Glutamatergic neuron (in vitro differentiated cells): ENCODE measurements around the gene CPEB4. TPM values are rescaled to one million over a fixed set of nuclear protein-coding genes. Genes with fewer than 3 reads are reported as not detected.

ENCODE experiments used
- DNase-seq: peaks from one replicate; pipeline ENCODE4 v3.0.0; 2022
- H3K27ac Mint-ChIP-seq: one replicate; pipeline ENCODE4 v1.8.0; 2020; ENCODE audit warnings: mild to moderate bottlenecking, mixed read lengths, inconsistent platforms; ENCODE audit not compliant: unreplicated experiment
- H3K27me3 Mint-ChIP-seq: one replicate; pipeline ENCODE4 v1.8.0; 2020; ENCODE audit warnings: mild to moderate bottlenecking, moderate library complexity, mixed read lengths, inconsistent platforms; ENCODE audit not compliant: unreplicated experiment
- H3K36me3 Mint-ChIP-seq: one replicate; pipeline ENCODE4 v1.8.0; 2020; ENCODE audit warnings: mild to moderate bottlenecking, mixed read lengths, inconsistent platforms; ENCODE audit not compliant: unreplicated experiment
- H3K4me1 Mint-ChIP-seq: one replicate; pipeline ENCODE4 v1.8.0; 2020; ENCODE audit warnings: mild to moderate bottlenecking, low read depth, mixed read lengths, inconsistent platforms; ENCODE audit not compliant: unreplicated experiment
- H3K4me3 Mint-ChIP-seq: one replicate; pipeline ENCODE4 v1.8.0; 2020; ENCODE audit warnings: mild to moderate bottlenecking, mixed read lengths, inconsistent platforms; ENCODE audit not compliant: unreplicated experiment
- H3K9me3 Mint-ChIP-seq: one replicate; pipeline ENCODE4 v1.8.0; 2020; ENCODE audit warnings: mild to moderate bottlenecking, moderate library complexity, mixed read lengths, inconsistent platforms; ENCODE audit not compliant: unreplicated experiment
- total RNA-seq: library from RNA; stranded (reverse); fragmentation: NEBNext Ultra II Directional; extraction: Animal tissue kit (Norgen Biotek cat#: 25700); gene quantifications from one replicate; pipeline ENCODE4 v1.2.1, GENCODE V29; 2021; ENCODE audit not compliant: unreplicated experiment
- TF ChIP-seq, protein P1 (sequence below): fragments of 200-600 bp; sonication (generic); IDR thresholded peaks from one replicate; pipeline ENCODE4 v1.5.0; 2021; ENCODE audit not compliant: partially characterized antibody, unreplicated experiment

The CPEB4 gene
- total RNA-seq, 1 donor from 2014 or later, result 104 TPM

DNA sequence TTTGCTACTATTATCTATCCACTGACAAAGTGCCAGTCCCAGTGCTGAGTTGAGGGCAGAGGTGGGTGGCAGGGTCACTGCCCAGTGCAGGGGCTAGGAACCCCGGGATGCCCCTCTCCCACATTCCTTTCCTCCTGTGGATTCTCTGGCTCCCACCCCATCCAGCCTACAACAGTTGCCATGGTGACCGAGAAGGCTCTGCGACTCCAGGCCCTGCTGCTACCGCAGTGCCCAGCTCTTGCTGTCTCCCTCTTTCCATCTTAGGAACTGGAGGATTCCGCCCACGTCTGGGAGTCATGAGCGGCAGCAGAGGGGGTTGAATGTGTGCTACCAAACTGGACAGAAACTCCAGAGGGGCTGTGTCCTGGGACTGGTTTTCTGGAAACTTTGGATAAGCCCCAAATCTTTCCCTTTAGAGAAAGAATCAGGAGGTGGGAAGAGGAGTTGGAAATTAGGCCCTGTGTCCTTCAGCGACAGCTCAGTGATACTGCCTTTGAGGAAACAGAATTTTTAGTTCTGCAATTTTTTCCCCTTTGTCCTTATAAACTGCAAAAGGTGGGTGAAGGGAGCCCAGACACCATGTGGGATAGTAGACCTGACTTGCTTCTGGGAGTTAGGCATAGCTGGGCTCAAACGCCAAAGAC lies 80.1 kb downstream of the CPEB4 start:
- no peak overlapping the region for H3K4me3 Mint-ChIP-seq
- TF ChIP-seq, protein P1, sequence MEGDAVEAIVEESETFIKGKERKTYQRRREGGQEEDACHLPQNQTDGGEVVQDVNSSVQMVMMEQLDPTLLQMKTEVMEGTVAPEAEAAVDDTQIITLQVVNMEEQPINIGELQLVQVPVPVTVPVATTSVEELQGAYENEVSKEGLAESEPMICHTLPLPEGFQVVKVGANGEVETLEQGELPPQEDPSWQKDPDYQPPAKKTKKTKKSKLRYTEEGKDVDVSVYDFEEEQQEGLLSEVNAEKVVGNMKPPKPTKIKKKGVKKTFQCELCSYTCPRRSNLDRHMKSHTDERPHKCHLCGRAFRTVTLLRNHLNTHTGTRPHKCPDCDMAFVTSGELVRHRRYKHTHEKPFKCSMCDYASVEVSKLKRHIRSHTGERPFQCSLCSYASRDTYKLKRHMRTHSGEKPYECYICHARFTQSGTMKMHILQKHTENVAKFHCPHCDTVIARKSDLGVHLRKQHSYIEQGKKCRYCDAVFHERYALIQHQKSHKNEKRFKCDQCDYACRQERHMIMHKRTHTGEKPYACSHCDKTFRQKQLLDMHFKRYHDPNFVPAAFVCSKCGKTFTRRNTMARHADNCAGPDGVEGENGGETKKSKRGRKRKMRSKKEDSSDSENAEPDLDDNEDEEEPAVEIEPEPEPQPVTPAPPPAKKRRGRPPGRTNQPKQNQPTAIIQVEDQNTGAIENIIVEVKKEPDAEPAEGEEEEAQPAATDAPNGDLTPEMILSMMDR, result no peak
- H3K36me3 Mint-ChIP-seq, result no peaks in the 10 kb centered on the region
- peak; percentile 55 for DNase-seq
- H3K4me1 Mint-ChIP-seq, result peaks cover 46% of the 10 kb centered on the region
- peaks cover 8% of the 10 kb centered on the region for H3K27me3 Mint-ChIP-seq
- peak overlapping the region; percentile 33 for H3K27ac Mint-ChIP-seq
- H3K9me3 Mint-ChIP-seq, result peaks cover 9% of the 10 kb centered on the region

DNA sequence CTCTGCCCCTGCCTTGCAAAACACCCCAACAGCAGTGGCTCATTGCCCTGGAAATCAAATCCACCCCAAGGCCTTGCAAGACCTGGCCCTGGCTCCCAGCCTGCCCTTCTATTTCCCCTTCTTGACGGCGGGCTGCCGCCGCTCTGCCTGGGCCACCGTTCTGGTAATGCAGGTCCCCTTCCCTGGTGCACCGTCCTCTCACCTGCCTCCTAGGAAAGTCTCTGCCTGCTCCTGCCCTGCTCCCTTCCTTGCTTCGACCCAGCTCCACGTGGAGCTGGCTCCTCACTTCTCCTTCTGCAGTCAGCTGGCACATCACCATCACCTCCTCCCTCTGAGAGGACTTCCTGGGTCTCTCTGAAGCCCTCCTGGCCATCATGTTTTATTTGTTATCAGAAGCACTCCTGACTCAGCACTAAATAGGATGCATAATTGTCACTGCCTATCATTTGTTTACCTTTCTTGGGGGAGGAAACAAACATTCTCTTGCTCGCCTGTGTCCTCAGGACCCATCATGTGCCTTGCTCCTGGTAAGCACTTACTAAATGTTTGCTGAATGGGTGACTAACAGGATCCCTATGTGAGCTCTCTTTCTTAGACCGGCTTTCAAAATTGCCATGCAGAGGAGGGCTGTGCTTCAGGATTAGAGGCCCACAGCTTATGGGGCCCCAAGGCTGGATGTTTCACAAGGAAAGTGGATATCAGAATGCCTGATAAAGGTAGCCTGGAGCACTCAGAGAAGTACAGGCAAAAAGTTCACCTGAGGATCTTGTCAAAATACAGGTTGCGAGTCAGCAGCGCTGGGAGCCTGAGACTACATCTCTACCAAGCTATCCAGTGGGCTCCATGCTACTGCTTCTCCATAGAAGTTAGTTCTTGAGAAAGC lies 81.3 kb downstream of the CPEB4 start:
- DNase-seq, result no peak
- Mint-ChIP-seq H3K36me3 (no peaks in the 10 kb centered on the region), H3K4me1 (peaks cover 51% of the 10 kb centered on the region), H3K4me3 (peak overlapping the region; percentile 51), H3K9me3 (peaks cover 10% of the 10 kb centered on the region), H3K27me3 (peaks cover 8% of the 10 kb centered on the region), H3K27ac (peak overlapping the region; percentile 53)
- TF ChIP-seq, protein P1, result no peak

DNA sequence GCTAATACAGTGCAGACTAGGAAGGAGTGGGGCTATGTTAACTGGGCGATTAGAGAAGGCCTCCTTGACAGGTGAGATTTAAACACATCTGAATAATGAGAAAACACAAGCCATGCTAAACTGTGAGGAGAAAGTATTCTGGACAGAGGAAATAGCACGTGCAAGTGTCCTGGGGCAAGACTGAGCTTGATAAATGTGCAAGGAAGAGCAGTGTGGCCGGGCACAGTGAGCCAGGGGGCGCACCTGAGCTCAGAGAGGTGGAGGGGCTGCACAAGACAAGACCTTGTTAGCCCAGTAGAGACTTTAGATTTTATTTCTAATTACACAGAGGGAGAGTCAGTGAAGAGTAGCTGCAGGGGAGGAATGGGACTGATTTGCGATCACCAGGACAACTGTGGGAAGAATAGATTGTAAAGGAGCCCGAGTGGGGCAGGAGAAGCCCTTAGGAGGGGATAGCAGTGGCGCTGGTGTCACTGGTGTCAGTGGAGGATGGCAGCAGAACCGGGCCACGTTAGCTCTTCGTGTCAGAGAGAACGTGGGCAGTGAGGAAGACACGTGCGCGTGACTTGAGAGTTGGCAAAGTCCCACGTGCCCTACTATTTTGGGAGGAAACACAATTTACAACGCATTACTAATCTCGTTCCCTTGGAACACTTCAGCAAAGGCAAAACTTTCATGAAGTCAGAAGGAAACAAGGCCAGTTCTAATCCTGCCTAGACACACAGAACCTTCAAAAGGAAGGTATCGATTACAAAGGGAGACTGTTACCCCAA lies 82.9 kb downstream of the CPEB4 start:
- H3K27ac Mint-ChIP-seq, result peak overlapping the region; percentile 56
- no peak for DNase-seq
- H3K27me3 Mint-ChIP-seq, result peaks cover 5% of the 10 kb centered on the region
- peak overlapping the region; percentile 32 for H3K4me3 Mint-ChIP-seq
- H3K9me3 Mint-ChIP-seq, result peaks cover 11% of the 10 kb centered on the region
- TF ChIP-seq, protein P1, result peak; percentile 15
- peaks cover 51% of the 10 kb centered on the region for H3K4me1 Mint-ChIP-seq
- no peaks in the 10 kb centered on the region for H3K36me3 Mint-ChIP-seq

DNA sequence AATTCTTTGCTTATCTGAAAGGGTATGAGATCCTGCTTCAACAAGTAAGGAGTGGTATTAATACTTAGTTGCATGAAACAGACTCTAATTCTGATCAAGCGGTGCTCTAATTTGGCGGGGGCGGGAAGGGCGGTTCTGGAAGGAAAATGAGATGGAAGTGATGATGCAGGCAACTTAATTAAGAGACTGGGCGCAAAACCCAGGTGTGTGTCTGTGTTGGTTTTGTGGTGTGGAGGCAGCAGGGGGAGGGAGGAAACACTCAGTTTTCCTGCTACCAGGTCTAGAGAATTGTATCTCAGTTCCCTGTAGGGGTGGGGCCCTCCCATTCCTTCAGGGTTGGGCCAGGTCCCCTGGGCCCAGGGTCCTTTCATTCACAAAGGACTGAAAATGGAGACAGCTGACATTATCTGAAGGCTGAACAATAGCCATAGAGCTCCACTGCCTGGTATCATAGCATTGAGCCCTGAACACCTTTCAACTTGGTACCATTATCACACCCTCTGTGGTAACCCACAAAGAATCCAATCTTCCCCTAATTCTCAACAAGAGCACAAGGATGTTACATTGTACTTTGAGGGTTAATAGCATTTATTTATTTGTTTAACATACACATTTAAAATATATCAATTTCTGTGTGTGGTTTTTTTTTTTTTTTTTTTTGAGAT lies 83.7 kb downstream of the CPEB4 start:
- peaks cover 5% of the 10 kb centered on the region for H3K27me3 Mint-ChIP-seq
- H3K9me3 Mint-ChIP-seq, result peaks cover 14% of the 10 kb centered on the region
- H3K4me1 Mint-ChIP-seq, result peaks cover 49% of the 10 kb centered on the region
- H3K4me3 Mint-ChIP-seq, result peak overlapping the region; percentile 22
- TF ChIP-seq, protein P1, result no peak
- H3K27ac Mint-ChIP-seq, result peak overlapping the region; percentile 68
- DNase-seq, result no peak
- no peaks in the 10 kb centered on the region for H3K36me3 Mint-ChIP-seq
